Left lung (tissue), 10 donors: ENCODE measurements around the gene IGSF23. TPM values are rescaled to one million over a fixed set of nuclear protein-coding genes. Genes with fewer than 3 reads are reported as not detected.

Experiments used
- ATAC-seq: fragments of 200-7000 bp; cut with Tn5 transposase; one replicate; pipeline ENCODE4 v1.9.1; 2020; ENCODE audit warnings: moderate library complexity
- DNase-seq, 4 donors: peaks; one replicate each; pipeline ENCODE4 v3.0.0-alpha.2; 2013 to 2020
- H3K27ac ChIP-seq, 2 donors: fragments of 200-600 bp; sonication (generic) in 1 of 2; one replicate each; pipeline versions ENCODE4 v1.5.0 to v1.8.0; 2020 to 2021
- H3K27me3 ChIP-seq, 2 donors: fragments of 200-600 bp; sonication (generic) in 1 of 2; one replicate each; pipeline versions ENCODE4 v1.5.0 to v1.8.0; 2020 to 2021
- H3K36me3 ChIP-seq, 2 donors: fragments of 200-600 bp; sonication (generic) in 1 of 2; one replicate each; pipeline versions ENCODE4 v1.5.0 to v1.8.0; 2020 to 2021
- H3K4me1 ChIP-seq, 2 donors: fragments of 200-600 bp; one replicate each; pipeline ENCODE4 v1.8.0; 2021
- H3K4me3 ChIP-seq, 2 donors: fragments of 200-600 bp; sonication (generic) in 1 of 2; one replicate each; pipeline versions ENCODE4 v1.5.0 to v1.8.0; 2020 to 2021; ENCODE audit warnings: mild to moderate bottlenecking in 1 of 2
- H3K9me3 ChIP-seq, 2 donors: fragments of 200-600 bp; sonication (generic) in 1 of 2; one replicate each; pipeline versions ENCODE4 v1.5.0 to v1.8.0; 2020 to 2021
- intact Hi-C, 2 donors: fragments of 100-400 bp; cut with DNase I; formaldehyde crosslinking; loops; one replicate each; pipeline versions ENCODE4 v1.11.2 to v1.14.2; 2022
- polyA plus RNA-seq, 6 donors: library from polyadenylated mRNA; unstranded; fragments of 120-200 nt; gene quantifications; one replicate each; pipeline ENCODE4 v1.2.1, GENCODE V29; 2013; ENCODE audit not compliant: insufficient read length in 6 of 6
- total RNA-seq, 2 donors: library from RNA; stranded (reverse); fragmentation: NEBNext Ultra II Directional; extraction: Animal tissue kit (Norgen Biotek cat#: 25700); gene quantifications; one replicate each; pipeline ENCODE4 v1.2.1, GENCODE V29; 2021
- TF ChIP-seq, protein P1 (sequence below), 2 donors: fragments of 200-600 bp; sonication (generic) in 1 of 2; IDR thresholded peaks; one replicate each; pipeline versions ENCODE4 v1.5.0 to v1.8.0; 2021; ENCODE audit warnings: antibody characterized with exemption in 2 of 2
- donor health status: DM: no; HTN: yes; CAD: no.
- donor health status: DM: no; HTN: no; CAD: no.

The IGSF23 gene
- total and polyA plus RNA-seq, 8 donors = 0.17 to 0.18 TPM; not detected in 6

DNA sequence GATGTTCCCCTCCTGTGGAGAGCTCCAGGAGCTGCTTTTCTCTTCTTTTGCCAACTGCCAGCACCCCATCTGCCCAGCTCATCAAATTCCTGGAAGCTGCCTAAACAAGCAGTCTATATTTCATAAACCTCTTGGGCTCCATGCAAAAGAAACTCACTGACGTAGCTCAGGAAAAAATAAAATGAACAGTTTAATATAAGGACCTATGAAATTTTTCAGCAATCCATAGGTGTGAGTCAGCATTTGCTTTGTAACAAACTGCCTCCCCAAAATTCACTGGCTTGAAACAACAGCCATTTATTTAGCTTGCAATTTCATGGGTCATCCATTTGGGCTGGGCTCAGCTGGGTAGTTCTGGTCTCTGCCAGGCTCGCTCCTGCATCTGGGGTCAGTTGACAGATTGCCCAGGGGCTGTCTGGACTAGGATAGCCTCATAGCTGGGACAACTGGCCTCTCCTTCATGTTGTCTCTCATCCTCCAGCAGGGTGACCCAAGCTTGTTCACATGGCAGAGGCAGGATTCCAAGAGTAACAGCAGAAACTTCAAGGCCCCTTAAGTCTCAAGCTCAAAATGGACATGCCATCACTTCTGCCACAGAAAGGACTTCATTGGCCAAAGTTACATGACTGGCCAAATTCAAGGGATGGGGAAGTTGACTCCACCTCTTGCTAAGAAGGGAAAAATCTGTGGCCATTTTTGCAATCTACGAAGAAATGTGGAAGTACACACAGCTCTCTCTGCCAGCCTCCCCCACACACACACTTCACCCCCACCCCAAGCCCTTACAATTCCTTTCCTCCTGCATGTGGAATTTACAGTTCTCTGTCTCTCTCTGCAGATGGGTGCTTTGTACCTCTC is 22.4 kb downstream of the IGSF23 start:
- no peaks in the 10 kb centered on the region for H3K27me3 ChIP-seq
- peak; percentile 73 for ATAC-seq

DNA sequence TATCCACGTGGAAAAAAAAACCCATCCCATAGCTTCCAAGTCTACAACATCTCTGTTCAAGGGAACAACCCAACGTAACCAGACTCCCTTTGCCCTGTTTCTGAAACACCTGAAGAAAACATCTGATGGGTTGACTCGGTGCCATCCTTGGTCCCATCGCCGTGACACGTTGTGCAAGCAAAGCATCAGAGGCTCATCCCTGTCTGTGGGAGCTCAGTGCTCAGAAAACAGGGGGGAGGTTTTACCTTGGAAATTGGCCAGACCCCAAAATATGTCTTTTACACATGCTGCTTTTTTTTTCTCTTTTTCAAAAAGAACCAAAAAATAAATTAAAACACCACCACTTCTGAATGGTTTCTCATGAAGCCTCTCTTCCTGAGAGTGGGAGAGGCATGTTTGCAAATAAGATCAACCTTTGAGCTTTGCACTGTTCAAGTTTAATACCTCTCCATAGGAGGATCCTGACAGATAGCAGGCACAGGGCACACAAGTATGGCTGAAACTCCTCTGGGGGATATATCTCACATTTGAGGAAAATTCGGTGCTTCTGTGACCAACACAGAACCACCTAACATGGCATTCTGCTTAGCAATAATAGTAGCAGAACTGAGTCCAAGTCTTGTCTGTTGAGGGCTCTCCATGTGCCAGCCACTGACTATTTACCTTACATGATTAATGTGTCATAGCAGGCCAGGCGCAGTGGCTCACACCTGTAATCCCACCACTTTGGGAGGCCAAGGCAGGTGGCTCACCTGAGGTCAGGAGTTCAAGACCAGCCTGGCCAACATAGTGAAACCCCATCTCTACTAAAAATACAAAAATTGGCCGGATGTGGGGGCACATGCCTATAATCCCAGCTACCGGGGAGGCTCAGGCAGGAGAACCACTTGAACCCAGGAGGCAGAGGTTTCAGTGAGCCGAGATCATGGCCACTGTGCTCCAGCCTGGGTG is 23.4 kb downstream of the IGSF23 start:
- ATAC-seq (no peak), DNase-seq (no peak)
- H3K4me3 ChIP-seq = no peak overlapping the region
- peak overlapping the region in 1 of 2 donors; percentile 65 for H3K27ac ChIP-seq
- no peaks in the 10 kb centered on the region for H3K27me3 ChIP-seq
- H3K9me3 ChIP-seq = no peaks in the 10 kb centered on the region
- peaks cover 0 to 25% of the 10 kb centered on the region in 2 donors for H3K4me1 ChIP-seq
- TF ChIP-seq, protein P1, sequence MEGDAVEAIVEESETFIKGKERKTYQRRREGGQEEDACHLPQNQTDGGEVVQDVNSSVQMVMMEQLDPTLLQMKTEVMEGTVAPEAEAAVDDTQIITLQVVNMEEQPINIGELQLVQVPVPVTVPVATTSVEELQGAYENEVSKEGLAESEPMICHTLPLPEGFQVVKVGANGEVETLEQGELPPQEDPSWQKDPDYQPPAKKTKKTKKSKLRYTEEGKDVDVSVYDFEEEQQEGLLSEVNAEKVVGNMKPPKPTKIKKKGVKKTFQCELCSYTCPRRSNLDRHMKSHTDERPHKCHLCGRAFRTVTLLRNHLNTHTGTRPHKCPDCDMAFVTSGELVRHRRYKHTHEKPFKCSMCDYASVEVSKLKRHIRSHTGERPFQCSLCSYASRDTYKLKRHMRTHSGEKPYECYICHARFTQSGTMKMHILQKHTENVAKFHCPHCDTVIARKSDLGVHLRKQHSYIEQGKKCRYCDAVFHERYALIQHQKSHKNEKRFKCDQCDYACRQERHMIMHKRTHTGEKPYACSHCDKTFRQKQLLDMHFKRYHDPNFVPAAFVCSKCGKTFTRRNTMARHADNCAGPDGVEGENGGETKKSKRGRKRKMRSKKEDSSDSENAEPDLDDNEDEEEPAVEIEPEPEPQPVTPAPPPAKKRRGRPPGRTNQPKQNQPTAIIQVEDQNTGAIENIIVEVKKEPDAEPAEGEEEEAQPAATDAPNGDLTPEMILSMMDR (IDR thresholded peaks at IDR 0.05) = no peak
- H3K36me3 ChIP-seq = no peaks in the 10 kb centered on the region
- intact Hi-C loops = no loop called here

More for the DNA sequence above, 22.4 kb downstream of the IGSF23 start:
- H3K4me1 ChIP-seq = peaks cover 0 to 25% of the 10 kb centered on the region in 2 donors
- H3K27ac ChIP-seq = peak overlapping the region in 1 of 2 donors; percentile 65
- no peak for DNase-seq
- no peaks in the 10 kb centered on the region for H3K36me3 ChIP-seq
- TF ChIP-seq, protein P1 (IDR thresholded peaks at IDR 0.05) = no peak
- intact Hi-C loops = no loop called here
- no peaks in the 10 kb centered on the region for H3K9me3 ChIP-seq
- no peak overlapping the region for H3K4me3 ChIP-seq

DNA sequence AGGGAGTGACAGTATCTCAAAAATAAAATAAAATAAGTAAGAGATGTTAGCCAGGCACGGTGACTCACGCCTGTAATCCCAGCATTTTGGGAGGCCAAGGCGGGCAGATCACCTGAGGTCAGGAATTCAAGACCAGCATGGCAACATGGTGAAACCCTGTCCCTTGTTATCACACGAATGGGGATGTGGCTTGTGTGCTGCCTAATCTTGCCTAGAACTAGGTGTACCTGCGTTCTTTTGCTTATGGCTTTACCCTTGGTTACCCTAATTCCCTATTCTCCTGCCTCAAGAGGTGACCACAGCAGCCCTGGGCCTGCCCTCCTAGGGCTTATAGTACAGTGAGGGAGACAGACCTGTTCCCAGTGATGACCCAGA is 24.0 kb downstream of the IGSF23 start:
- H3K4me1 ChIP-seq = peaks cover 0 to 25% of the 10 kb centered on the region in 2 donors
- intact Hi-C loops = no loop called here
- ATAC-seq (no peak), DNase-seq (no peak)
- H3K9me3 ChIP-seq = no peaks in the 10 kb centered on the region
- H3K27me3 ChIP-seq = no peaks in the 10 kb centered on the region
- TF ChIP-seq, protein P1 (IDR thresholded peaks at IDR 0.05) = no peak
- H3K27ac ChIP-seq = no peak overlapping the region
- no peak overlapping the region for H3K4me3 ChIP-seq
- H3K36me3 ChIP-seq = no peaks in the 10 kb centered on the region

DNA sequence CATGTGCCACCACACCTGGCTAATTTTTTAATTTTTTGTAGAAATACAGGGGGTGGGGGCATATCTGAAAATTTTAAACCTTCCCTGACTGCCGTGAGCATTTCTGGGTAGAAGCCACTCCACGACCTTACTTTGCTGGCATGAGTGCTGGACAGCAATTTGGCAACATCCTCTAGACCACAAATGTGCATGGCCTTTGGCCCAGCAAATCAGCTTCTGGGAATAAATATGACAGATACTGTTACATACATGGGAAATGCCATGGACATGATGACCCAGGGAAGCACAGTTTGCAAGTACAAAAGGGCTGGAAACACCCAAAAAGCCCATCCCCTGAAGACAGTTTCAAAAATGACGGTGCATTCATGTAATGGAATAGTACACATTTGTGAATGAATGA is 27.2 kb downstream of the IGSF23 start:
- DNase-seq (no peak), ATAC-seq (no peak)
- H3K4me1 ChIP-seq = peaks cover 0 to 26% of the 10 kb centered on the region in 2 donors
- TF ChIP-seq, protein P1 (IDR thresholded peaks at IDR 0.05) = no peak
- intact Hi-C loops = no loop called here
- H3K9me3 ChIP-seq = no peaks in the 10 kb centered on the region
- no peaks in the 10 kb centered on the region for H3K36me3 ChIP-seq
- no peaks in the 10 kb centered on the region for H3K27me3 ChIP-seq
- H3K4me3 ChIP-seq = no peak overlapping the region
- H3K27ac ChIP-seq = no peak overlapping the region
